Measurements from ENCODE around the gene PIK3AP1. TPM values are rescaled to one million over a fixed set of nuclear protein-coding genes. Genes with fewer than 3 reads are reported as not detected.

PIK3AP1 gene
- total RNA-seq, 1 experiment from 2014 or later: 4.3 TPM

- Mint-ChIP-seq H3K4me3 (no peak overlapping the region), H3K9me3 (no peaks in the 10 kb centered on the region), H3K27ac (no peak overlapping the region), H3K4me1 (peaks cover 7% of the 10 kb centered on the region; the same call in 1 of the 2 replicates), H3K36me3 (no peaks in the 10 kb centered on the region), H3K27me3 (ENCODE audit: low read depth) (no peaks in the 10 kb centered on the region)
- DNase-seq (ENCODE audit: low spot score) (no peak), ATAC-seq (no peak)
- TF ChIP-seq TEAD1 (CRISPR knock-in tag; IDR thresholded peaks at IDR 0.05) (no peak), ZMAT4 (CRISPR knock-in tag; IDR thresholded peaks at IDR 0.05) (no peak), NFE2L1 (CRISPR knock-in tag; IDR thresholded peaks at IDR 0.05) (no peak), CREB1 (CRISPR knock-in tag; IDR thresholded peaks at IDR 0.05) (no peak), FOXP1 (CRISPR knock-in tag; IDR thresholded peaks at IDR 0.05; ENCODE audit: borderline replicate concordance) (no peak), NFYB (CRISPR knock-in tag; conservative IDR thresholded peaks at IDR 0.05; ENCODE audit: low read depth) (no peak), ATF1 (CRISPR knock-in tag; IDR thresholded peaks at IDR 0.05) (no peak), MLX (CRISPR knock-in tag; IDR thresholded peaks at IDR 0.05) (no peak), SMAD4 (CRISPR knock-in tag; IDR thresholded peaks at IDR 0.05) (no peak), SOX15 (CRISPR knock-in tag; IDR thresholded peaks at IDR 0.05) (no peak), ATF3 (CRISPR knock-in tag; conservative IDR thresholded peaks at IDR 0.05) (no peak), ZNF232 (CRISPR knock-in tag; IDR thresholded peaks at IDR 0.05) (no peak), GRHL2 (CRISPR knock-in tag; IDR thresholded peaks at IDR 0.05; ENCODE audit: insufficient replicate concordance, severe bottlenecking) (no peak), TEAD4 (CRISPR knock-in tag; IDR thresholded peaks at IDR 0.05) (no peak), GABPB1 (CRISPR knock-in tag; IDR thresholded peaks at IDR 0.05) (no peak), ZBTB21 (CRISPR knock-in tag; IDR thresholded peaks at IDR 0.05; ENCODE audit: borderline replicate concordance) (no peak), ZNF423 (CRISPR knock-in tag; IDR thresholded peaks at IDR 0.05) (no peak)
- ChIA-PET POLR2A (no interaction called here), CTCF (interaction anchor here (0.8 to 2.0 kb wide), 2 partner anchors 417 to 589 kb away, joined by 3 to 6 read pairs; no protein-coding TSS in a partner anchor)
Measured at GRCh38 chr10:96608262-96608661, 112.1 kb downstream of the PIK3AP1 start.

- H3K4me3 Mint-ChIP-seq: no peak overlapping the region
- no peaks in the 10 kb centered on the region for H3K36me3 Mint-ChIP-seq
- DNase-seq (ENCODE audit: low spot score) (no peak), ATAC-seq (no peak; the same call in 1 of the 2 replicates)
- H3K27me3 Mint-ChIP-seq (ENCODE audit: low read depth): no peaks in the 10 kb centered on the region
- peaks cover 7% of the 10 kb centered on the region; the same call in 1 of the 2 replicates for H3K4me1 Mint-ChIP-seq
- TF ChIP-seq ZNF263 (CRISPR knock-in tag; IDR thresholded peaks at IDR 0.05; ENCODE audit: low read depth) (no peak), IRF1 (CRISPR knock-in tag; IDR thresholded peaks at IDR 0.05) (no peak), ATF3 (CRISPR knock-in tag; conservative IDR thresholded peaks at IDR 0.05) (no peak)
- H3K9me3 Mint-ChIP-seq: no peaks in the 10 kb centered on the region
- no peak overlapping the region for H3K27ac Mint-ChIP-seq
- ChIA-PET POLR2A (interaction anchor here (0.5 kb wide), 1 partner anchor 43 kb away, joined by 3 read pairs; no protein-coding TSS in a partner anchor), CTCF (interaction anchor here (1.2 kb wide), 1 partner anchor 232 kb away, joined by 4 read pairs; no protein-coding TSS in a partner anchor)
Measured at GRCh38 chr10:96606946-96607345, 113.4 kb downstream of the PIK3AP1 start.

GRCh38 chr10:96606216-96606615 lies 114.1 kb downstream of the PIK3AP1 start:
- Mint-ChIP-seq H3K4me1 (peaks cover 7% of the 10 kb centered on the region; the same call in 1 of the 2 replicates), H3K9me3 (no peaks in the 10 kb centered on the region), H3K27me3 (ENCODE audit: low read depth) (no peaks in the 10 kb centered on the region), H3K4me3 (no peak overlapping the region), H3K27ac (no peak overlapping the region), H3K36me3 (no peaks in the 10 kb centered on the region)
- ChIA-PET POLR2A (no interaction called here), CTCF (interaction anchor here (0.7 kb wide), 1 partner anchor 235 kb away, joined by 3 read pairs; no protein-coding TSS in a partner anchor)
- ATAC-seq: no peak
- no peak for DNase-seq (ENCODE audit: low spot score)
- no peak for TF ChIP-seq JUN (CRISPR knock-in tag; IDR thresholded peaks at IDR 0.05)
